Embryonic facial prominence (tissue), 1 donor: ENCODE measurements around the gene PRKAR1B.

Experiments
- DNase-seq: peaks from one replicate; pipeline ENCODE4 v3.0.0-alpha.2; 2016; ENCODE audit errors: extremely low spot score

The PRKAR1B gene

DNA sequence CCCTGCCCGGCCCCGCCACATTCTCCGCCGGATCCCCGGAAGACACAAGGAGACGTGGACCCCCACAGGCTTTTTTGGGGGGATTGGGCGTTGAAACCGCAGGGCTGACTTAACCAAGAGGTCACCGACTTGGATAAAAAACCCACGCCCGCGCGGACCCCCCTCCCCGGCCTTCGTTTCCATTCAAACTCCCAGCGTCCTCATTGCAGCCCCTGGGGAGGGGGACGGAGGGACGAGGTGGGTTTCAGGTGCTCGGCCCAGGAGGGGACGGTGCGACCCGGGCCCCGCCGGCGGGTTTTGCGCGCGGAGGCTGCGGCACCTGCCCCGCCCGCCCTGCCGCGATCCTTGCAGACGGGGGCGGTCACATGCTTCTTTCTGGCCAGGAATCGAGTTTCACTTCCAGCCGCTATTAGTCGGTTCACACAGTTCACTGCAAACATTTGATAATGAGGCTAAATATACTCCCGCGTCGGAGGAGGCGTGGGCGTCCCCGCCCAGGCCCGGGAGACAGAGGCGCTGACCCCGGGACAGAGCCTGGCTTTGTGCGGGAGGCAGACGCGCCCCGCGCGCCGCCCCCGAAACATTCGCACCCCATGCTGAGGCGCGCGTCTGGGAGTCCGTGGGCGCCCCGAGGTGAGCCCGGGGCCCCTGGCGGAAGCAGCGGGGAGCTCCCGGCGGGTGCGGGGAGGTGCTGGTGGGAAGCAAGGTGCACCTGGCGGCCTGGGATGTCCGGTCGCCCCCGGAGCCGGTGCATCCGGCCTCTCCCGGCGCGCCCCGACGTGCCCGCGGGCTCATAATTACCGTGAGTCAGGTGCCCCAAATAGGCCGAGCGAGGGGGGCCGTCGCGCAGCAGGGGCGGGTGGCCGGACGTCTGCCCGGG lies 204.8 kb downstream of the PRKAR1B start:
- no peak for DNase-seq

DNA sequence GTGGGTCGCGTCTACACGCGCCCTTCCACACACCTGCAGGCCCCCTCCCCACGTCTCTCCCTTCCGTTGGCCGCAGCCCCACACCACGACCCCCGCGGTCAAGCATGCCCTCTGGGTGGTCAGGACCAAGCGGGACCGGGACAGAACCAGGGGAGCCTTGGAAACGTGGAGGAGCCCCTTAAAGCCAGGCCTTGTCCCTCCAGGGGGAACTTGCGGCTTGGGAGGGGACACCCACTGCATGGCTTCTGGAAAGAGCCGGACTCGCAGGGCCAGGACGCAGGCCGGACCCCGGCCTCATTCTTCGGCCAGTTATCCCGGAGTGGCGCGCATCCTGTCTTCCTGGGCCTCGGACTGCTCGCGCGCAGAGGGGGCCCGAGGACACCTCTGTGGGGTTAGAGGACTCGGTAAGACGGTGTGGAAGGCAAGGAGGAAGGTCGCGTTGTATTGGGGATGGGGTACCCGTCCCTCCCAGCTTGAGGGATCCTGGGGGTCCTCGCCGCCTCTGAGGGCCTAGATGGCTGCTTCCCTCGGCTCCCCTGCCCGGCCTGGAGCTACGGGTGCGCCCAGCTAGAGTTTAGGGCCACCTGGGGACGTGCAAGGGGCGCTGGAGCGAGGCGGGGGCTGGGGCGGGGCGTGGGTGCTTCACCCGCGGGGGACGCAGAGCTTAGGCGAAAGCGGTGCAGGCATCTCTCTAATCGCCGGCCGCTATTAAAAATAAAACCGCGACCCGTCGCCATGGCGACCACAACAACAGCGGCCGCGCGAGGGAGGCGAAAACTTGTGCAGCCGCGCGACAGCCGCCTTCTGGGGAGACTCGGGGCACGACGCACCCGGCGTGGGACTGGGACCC lies 205.6 kb downstream of the PRKAR1B start:
- no peak for DNase-seq

DNA sequence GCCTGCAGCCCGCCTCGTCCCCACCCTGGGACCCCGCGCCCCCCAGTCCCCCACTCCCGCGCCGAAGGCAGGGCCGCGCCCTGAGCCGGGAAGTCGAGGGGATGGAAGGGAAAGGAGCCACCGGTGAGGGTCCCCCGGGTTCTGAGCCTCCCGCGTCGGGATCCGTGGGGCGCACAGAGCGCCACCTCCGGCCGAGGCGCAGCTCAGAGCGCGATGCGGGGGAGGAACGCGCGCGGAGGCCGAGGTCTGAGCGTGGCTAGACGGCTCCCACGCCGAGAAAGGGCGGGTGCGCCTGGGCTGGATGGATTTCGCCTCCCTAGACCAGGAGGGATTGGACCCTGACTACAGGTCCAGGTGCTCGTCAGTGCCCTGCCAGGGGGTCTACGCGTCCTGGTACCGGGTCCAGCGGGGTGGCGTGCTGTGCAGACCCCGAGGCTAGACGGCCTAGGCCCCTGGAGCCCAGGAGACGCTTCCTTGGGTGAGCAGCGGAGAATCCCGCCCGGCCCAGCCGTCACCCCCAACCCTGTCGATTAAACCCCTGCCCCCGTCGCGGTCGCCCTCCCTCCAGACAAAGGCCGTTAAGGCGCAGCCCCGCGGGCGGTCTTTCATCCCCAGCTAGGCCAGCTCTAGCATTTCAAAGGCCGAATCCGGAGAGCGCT lies 206.4 kb downstream of the PRKAR1B start:
- no peak for DNase-seq

DNA sequence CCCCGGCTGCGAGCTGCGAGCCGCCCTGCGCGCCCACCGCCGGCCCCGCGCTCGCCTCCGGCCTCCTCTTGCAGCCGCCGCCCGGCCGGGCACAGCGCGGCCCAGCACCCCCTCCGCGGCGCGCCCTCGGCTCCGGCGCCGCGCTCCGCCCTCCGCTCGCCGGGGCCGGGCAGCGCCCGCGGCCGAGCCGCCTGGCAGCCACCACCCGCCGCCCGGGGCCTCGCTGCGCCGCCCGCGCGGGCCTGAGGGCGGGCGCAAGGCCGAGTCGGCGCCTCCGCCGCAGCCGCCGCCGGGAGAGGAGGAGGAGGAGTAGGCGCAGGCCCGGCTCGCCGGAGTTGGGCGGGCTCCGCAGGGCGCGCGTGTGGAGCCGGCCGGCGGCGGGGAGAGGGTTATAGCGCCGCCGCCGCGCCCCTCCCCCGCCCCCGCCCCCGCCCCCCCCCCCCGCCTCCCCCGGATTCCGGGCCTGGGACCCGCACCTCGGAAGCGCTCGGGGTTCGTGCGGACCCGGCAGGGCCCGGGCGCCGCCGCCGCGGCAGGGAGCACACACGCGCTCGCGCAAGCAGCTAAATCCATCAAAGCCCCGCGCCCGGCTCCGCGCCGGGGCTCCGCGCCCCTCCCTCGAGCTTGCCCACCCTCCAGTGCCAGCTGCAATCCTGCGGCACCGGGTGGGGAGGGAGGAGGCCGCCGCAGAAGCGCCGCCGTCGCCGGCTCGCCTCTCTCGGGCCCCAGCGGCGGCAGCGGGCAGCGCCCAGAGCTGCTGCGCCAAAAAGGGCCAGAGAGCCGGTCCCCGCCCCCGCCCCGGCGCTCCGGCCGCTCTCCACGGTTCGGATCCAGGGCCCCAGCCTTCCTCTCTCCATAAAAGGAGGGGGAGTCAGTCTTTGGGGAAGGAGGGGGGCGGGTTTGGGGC lies 207.3 kb downstream of the PRKAR1B start, which contains the start of gene PDGFA:
PDGFA (minus strand) TSS at position 363 of the 907 bp plus-strand sequence. CDS start 845 bp downstream, outside the sequence.
- no peak for DNase-seq

DNA sequence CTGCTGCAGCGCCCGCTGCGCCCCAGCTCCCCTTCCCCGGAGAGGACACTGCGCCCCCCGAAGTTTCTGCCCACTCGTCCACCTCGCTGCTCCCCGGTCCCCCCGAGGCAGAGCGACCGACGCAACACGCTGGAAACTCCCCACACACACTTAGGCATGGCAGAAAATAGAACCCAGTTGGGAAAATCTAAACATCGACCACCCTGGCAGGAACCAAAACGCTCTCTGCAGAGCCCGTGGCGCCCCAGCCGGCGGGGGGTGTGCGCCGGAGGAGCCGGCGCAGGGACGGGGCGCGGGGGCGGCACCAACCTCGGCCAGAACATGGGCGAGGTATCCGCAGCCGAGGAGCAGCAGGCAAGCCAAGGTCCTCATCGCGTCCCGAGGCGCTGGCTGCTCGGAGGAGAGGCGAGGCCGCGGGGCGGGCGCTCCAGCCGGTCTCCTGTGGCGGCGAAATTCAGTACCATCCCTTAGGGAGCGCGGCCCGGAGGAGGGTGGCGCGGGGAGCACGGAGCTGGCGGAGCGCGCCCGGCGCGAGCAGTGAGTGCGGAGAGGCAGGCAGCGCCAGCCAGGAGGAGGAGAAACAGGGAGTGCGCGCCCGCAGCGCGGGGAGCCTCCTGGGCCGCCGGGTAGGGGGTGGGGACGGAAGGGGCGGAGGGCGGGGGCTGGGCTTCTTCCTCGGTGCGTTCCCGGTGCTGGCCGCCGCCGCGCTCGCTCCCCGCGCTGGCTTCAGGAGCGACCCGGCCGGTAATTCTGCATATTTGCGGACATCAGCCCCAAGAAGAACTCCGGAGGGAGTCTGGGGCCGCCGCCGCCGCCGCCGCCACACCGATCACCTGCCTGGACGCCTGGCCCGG lies 208.2 kb downstream of the PRKAR1B start:
- DNase-seq = peak; percentile 46

DNA sequence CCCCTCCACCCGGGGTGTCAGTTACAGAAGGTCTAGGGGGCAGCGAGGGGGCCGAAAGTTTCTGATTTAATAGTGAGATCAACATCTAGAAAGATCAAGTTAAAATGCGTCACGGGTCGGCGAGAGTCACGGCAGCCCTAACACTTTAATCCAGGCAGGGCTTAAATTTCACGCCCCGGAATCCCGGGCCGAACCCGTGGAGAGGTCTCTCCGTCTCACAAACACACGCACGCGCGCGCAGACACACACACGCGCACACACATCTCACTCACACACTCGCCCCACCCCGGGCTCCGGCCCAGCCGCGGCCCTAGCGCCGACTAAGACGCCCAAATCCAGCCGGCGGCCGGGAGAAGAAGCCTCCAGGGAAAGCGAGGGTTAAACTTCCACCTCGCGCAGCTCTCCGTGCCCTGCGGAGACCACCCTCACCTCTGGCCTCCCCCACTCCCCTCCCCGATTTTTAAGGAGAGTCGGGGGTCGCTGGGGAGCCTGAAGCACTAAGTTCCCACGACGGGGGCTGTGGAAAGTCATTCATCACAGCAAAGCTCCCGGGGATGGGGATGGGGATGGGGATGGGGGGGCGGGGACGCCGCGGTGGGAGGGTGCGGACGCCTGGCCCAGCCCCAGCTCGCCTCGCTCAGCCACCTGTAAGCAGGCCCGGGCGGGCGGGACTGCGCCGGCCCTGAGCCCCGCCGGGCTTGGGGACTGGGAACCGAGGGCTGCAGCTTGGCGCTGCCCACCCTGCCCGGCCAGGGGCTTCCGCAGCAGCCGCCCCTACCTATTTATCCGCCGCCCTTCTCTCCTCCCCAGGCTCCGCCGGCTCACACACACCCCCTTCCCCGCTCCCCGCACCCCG lies 209.1 kb downstream of the PRKAR1B start:
- peak; percentile 64 for DNase-seq

DNA sequence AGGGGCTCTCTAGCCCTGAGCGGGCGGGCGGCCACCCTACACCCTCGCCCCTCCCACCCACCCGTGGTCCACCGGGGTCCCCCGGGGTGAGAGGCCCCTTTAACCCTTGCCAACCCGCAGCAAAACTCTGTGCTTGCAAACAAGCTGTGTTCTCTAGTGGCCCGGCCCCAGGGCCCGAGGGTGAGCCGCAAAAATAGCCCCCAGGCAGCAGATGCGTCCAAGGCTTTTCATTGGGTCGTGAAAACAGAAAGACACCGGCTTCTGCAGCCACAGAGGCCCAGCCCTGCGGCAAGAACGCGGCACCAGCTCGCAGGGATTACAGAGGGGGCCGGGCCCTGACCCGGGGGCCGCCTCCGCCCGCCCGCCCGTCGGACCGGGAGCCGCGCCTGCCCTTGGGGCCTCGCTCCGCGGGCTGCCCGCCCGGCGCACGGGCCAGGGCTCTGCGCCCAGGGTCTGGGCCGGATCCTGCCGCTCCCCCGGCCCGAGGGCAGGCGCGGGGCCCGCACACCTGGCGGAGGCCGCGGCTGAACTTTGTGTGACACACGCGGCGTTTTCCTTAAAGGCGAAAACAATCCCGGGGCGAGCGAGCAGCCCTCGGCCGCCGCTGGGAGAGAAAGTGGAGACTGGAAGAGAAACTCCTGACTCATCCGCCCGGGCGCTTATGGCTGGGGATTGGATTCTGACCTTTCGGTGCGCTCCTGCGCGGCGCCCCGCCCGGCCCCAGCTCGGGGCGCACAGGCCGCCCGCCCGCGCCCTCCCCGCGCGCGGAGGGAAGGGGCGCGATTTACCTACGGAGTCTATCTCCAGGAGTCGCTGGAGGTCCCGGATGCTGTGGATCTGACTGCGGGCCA lies 210.2 kb downstream of the PRKAR1B start:
- DNase-seq = no peak

DNA sequence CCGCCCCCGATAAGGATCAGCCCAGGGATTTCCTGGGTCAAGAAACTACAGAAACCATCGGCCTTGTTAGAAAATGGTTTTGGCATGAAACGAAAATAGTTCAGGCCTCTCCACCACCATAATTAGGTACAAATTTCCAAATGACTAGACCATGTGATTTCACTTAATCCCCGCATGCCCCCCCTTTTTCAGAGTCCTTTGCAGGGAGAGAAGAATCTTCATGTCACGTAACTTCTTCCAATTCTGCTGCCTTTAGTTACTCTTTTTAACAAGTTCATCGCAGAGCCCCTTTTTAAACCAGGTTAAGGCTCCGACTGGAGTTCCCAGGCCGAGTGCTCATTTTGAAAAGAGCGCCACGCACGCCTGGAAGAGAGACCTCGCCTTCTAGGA lies 210.9 kb downstream of the PRKAR1B start:
- no peak for DNase-seq

DNA sequence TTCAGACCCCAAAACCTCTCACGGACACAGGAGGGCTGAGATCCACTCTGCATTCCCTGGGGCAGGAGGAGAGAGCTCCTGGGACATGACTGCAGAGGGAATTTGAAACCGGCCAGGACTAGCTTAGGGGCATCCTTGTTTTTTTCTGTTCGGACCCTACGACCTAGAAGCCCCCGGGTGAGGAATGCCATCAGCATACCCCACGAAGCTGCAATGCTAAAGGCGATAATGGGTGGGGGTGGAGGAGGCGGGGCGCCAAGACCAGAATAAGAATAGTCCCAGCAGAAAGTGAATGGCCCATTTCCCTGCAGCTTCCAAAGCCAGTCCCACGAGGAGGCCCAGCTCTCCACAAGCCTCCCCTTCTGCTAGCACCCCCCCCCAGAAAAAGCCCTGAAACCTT lies 211.5 kb downstream of the PRKAR1B start:
- no peak for DNase-seq

DNA sequence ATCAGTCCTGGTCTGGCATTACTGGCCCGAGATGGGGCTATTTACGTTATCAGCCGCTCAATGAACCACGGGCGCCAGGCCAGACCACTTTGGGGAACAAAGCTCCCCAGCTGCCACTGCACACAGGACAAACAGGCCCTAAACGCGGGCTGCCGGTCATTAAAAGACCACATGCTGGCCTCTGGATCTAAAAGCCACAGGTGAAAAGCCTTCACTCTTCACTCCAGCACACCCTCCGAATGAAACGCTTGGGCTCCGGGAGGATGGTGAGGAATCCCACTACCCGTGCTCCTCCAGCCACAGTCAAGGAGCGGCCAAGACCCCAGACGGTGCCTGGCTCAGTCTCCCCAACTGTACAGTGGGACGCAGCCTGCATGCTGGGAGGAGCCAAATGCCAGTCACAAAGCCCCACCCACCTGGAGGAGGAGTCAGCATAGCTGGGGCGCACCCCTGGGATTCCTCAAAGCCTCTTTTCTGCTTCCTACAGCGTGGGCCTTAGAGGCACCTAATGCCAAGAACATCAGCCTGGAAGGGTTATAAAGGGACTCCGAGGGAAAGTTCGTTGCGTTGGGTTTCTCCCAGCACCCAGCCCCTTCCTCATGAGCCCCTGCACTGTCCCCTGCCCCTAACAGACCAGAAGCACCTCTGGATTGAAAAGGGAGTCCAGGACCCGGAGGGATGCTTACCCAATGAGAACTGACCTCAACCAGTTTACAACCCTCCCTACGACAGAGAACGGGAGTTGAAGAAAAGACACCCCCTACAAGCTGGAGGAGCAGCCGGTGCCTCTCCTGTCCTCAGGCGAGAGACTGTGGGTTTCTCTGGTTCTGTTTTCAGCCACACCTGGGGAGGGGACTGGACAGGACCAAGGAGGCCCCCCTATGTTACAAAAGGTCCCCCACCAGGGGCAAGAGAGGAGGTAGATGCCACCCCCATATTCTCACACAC lies 212.2 kb downstream of the PRKAR1B start:
- no peak for DNase-seq

DNA sequence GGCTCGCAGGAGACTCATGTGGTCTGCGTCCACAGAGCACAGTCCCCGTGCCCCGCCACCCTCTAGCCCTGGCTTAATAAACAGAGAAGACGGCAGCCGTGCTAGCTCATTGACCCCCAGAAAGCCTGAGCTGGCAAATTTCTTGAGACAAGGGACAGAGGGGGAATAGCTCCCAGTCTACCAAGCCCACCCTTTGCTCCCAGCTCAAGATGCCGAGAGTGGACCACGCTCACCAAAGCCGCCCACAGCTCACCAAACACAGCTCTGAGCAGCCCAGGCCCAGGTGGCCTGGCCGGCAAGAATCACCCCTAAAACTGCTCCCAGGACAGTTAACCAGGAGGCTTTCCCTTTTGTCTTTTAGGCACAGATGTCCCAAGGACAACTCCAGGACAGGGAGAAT lies 212.8 kb downstream of the PRKAR1B start:
- no peak for DNase-seq

DNA sequence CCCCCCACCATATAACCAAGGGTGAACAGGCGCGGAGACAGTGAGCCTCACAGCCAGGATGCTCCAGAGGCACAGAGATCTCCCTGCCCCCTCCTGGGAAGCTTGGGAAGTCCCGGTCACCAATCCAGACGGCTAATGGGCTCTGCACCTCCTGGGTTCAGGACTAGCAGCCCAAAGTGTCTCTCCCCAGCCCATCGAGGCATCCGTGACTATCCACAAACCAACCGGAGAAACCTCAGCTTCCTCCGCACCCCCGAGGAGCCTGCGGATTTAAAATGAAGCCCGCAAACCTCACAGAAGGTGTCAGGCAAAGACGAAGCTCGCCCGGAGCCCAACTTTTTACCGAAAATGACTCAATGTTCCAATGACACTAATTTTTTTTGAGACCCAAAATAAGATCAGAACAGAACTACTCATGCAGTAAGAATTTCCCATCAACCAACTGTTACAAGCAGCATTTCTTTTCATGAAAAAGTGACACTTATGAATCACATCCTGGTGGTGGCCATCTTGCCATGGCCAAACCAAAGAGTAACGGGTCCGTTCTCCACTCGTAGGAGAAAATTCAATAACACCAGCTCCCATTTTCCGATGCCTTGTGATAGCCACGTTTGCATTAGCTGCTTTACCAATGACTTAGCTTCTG lies 213.4 kb downstream of the PRKAR1B start:
- DNase-seq = no peak

DNA sequence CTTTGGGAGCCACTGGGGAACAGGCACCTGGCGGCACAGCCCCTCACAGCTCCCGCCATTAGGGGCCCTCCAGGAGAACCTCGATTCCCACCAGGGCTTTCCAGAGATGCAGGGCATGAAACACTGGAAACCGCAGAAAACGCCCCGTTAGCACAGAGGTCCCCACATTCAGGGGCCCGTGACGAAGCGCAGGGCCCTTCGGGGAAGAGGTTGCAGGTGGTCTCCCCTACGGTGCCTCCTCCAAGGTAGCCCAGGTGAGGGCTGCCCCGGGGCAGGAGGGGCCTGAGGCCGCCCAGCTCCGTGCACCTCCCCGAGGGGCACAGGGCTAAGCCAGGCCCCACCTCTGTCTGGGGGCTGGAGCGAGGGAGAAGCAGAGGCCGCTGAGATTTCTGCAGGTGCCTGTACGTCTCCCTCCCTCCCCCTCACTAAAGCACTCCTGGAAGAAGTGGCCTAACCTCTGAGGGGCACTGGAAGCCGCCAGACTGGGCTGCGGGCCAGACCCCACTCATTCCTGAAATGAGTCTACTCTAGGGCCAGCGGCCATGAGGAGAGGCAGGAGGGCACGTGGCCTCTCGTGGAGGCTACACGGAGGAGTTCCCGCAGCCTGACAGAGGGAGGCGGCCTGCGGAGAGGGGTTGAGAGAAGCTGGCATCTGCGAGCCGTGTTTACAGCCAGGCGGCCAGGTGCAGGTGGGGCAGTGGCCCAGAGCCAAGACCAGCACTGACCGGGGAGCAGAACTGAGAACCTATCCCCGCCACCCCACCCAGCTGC lies 214.4 kb downstream of the PRKAR1B start:
- DNase-seq = no peak

DNA sequence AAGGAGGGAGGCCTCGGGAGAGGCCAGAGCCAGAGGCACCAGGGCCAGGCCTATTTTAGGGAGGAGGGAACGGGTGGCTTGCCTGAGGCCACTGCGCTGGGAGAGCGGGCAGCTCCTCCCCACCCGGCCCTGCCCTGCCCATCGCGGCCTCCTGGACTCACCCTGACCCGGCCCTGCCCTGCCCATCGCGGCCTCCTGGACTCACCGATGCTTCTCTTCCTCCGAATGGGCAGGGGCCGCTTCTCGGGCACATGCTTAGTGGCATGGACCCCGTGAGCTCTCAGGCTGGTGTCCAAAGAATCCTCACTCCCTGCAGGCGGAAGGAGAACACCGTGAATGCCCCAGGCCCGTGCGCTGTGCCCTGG lies 215.0 kb downstream of the PRKAR1B start:
- no peak for DNase-seq

DNA sequence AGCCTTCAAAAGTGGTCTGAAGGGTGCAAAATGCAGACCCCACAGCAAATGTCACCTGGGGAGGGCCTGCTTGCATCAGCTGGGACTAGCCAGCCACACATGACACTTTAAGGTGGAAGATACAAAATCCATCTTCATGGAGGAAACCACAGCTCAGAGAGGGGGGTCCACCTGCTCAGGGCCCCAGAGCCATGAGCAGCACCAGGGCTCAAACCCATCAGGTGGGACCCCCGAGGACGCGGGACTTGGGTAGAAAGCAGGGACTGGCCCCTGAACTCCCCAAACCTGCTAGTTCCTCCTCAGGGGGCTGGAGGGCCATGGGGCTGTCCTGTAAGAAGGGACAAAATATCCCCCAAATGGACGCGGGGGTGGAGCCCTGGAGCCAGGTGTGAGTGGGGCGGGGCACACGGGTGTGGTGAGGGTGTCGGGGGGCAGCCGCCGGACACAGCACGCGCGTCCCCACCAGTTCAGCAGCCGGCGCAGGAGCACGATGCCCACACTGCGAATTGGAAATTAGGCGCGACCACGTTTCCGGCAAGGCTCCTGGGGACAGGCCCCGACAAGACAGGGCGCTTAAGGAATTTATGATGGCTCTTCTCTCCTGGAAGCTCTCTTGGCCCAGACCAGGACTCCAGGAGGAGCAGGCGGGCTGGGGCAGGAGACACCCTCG lies 215.5 kb downstream of the PRKAR1B start:
- DNase-seq = no peak
